ENCODE results near the gene C1QTNF5.
"Not testable (repeated sequence)": the region's sequence is repeated elsewhere in the genome, so short reads cannot be mapped to it uniquely, and the experiment has no call there.

C1QTNF5 gene

DNA sequence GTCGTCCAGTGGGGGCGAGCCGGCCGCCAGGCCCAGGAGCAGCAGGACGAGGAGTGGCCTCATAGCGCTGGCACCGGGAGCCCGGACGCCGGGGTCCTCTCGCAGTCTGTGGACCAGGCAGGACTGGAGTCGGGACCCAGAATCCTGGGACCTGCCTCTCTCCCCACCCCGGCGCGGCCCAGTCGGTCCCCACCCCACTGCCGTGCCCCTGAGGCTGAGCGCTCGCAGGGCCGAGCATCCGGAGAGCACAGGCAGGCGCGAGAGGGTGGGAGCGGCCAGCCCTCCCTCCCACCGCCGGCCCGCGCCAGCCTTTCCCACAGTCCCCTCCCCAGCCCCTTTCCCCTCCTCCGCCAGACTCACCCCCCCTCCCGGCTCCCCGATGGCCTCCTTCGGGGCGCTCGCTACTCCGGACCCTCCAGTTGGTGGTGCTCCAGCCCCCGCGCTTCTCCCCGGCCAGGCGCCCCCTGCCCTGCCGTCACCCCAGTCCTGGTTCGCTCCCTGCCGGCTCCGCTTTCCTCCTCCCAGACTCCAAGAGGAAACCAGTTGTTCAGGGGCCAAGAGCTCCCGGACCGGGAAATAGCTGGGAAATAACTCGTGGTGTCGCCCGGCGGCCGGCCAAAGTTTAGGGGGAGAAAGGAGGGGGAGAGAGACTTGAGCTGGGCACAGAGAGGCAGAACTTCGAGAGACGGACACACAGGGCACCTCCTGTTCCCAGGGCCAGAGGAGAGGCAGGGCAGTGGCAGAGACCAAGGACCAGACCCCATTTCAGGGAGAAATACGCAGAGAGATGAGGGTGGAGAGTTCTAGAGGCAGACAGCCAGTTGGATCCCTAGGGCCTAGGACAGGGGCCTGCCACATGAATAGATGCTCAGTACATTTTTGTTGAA, at the start of gene C1QTNF5:
Gene C1QTNF5 (minus strand): TSS at position 549 of the 887 bp plus-strand sequence. CDS start 486 bp downstream, at position 63.
- peak; percentile 84 for DNase-seq (ENCODE audit: low spot score)

- DNase-seq (ENCODE audit: low spot score): no peak
Measured at GRCh38 chr11:119389611-119390254, 49.0 kb upstream of the C1QTNF5 start.

DNA sequence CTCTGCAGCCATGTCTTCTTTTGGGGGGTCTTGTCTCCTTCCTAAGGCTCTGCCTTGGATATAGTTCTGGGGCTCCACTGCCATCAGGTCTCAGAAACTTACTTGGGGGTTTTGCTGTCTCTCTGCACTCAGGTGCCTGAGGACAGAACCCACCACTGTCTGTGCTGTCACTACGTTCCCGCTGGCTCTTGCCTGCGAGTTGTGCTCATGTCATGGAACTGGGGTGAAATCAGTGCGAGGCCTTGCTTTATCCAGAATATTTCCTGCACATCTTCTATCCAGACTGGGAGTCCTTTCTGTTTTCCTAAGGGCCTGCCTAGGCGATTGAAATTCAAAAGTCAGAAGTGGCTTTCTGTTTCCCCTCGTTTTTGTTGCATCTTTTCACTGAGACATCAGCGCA, 47.4 kb upstream of the C1QTNF5 start:
- no peak for DNase-seq (ENCODE audit: low spot score)

DNA sequence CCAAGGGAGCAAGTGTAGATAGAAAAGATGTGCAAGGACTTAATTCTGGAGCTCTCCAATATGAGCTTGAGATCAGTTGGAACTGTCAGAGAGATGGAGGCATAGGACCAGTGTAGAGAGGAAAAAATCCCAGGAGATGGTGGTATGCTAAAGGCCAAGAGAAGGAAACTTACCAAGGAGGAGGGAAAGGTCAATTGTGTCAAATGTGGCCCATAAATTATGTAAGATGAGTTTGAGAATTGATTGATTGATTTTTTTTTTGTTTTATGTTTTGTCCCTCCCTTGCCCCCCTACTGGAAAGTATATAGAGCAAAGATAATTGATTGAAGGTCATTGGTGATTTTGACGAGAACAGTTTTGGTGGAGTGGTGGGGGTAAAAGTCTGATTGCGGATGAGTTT, 43.6 kb upstream of the C1QTNF5 start:
- no peak for DNase-seq (ENCODE audit: low spot score)

- DNase-seq (ENCODE audit: low spot score): not testable (repeated sequence)
Measured at GRCh38 chr11:119382513-119382912, 41.8 kb upstream of the C1QTNF5 start.

DNA sequence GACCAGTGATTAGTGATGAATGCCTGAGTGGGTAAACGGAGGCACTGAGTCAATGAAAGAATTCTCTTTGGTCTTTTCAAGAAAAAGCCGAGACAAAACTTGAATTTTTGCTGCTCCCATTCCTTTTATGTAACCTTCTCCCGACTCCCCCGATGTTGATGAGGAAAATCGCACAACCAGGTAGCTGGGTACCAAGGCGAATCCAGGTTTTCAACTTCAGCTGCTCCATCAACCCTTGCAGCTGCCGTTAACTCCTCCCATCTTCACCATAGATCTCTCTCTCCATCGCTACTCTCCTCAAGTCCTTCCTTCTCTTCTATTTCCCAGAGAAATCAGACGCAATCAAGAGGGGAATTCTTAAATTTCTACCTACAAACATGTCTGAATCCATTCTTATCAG, 41.4 kb upstream of the C1QTNF5 start:
- DNase-seq (ENCODE audit: low spot score): no peak

GRCh38 chr11:119381181-119381988, 40.7 kb upstream of the C1QTNF5 start, which contains the start of gene USP2:
TSS of gene USP2 (minus strand) at chr11:119381690. CDS start at chr11:119373480, 8,210 bp downstream.
- DNase-seq (ENCODE audit: low spot score): peak; percentile 97

DNA sequence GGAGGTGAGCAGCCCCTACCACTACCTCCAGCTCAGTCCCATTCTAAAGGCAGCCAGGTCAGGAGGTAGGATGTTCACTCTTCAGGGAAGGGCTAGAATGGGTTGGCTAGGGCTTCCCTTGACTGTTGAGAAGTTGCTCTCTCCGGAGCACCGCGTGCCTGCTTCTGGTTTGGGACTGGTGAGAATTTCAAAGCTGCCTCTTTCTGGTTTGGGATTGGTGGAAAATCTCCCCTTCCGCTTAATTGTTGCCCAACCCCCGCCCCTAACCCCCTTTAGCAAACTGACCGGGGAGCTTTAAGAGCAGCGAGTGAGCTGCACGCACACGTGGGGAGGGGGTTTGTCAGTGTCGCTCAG, 40.1 kb upstream of the C1QTNF5 start:
- DNase-seq (ENCODE audit: low spot score): no peak

DNA sequence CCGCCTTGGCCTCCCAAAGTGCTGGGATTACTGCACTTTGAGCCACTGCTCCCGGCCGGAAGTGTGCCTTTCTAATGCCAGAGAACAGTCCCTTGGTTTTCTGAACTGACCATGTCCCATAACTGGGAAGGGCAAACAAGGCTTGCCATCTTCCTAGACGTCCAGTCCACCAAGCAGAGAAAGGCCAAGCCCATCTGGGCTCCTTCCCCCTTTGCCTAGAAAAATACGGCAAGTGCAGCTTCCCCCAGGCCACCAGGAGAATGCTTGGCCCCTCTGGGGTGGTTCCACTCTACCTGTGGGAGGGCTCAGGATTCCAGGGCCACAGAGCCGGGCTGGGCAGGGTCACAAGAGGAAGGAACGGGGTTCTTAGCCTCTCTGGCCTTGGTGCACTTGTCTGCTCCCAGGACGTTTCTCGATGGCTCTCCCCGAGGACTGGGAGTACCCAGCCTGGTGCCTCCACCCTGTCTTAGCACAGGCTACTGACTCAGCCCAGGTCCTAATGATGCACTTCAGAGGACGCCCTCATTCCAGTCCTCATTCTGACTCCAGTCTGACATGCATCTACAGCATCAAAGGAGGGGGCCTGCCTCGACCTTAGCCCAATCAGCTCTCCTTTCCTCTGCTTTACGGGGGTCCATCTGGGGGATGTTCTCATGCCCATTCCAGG, 39.6 kb upstream of the C1QTNF5 start:
- DNase-seq (ENCODE audit: low spot score): no peak

GRCh38 chr11:119378851-119379465, 38.3 kb upstream of the C1QTNF5 start:
- DNase-seq (ENCODE audit: low spot score): no peak

DNA sequence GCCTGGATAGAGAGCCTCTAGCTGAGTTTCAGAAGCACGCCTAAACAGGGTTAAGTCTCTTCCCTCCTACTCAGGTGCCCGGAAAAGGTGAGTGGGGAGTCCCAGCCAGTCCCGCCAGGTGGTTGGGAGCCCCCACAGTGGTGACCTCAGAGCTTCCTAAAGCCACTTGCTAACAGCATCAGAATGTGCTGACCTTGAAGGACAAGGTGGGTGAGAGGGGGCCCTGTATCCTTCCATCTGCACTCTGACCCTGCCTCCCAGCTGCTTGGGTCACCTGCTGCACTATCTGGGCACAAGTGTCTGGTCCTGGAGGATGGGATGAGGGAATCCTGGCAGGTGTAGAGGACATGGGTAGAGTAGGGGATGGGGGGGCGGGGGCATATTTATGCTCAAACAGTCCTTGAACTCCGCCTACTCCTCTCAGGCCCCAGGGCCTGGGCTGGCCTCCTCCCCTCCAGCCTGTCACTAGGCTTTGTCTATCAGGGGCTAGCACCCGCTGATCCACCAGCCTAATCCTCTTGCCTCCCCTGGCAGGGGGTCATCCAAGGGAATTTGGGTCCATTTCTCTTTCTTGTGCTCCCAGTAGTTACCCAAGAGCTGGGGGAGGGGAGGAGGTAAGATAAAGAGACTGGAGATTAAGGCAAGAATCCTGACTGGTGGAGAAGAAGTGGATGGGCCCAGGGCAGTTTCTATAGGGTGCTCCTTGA, 37.4 kb upstream of the C1QTNF5 start:
- DNase-seq (ENCODE audit: low spot score): no peak

DNA sequence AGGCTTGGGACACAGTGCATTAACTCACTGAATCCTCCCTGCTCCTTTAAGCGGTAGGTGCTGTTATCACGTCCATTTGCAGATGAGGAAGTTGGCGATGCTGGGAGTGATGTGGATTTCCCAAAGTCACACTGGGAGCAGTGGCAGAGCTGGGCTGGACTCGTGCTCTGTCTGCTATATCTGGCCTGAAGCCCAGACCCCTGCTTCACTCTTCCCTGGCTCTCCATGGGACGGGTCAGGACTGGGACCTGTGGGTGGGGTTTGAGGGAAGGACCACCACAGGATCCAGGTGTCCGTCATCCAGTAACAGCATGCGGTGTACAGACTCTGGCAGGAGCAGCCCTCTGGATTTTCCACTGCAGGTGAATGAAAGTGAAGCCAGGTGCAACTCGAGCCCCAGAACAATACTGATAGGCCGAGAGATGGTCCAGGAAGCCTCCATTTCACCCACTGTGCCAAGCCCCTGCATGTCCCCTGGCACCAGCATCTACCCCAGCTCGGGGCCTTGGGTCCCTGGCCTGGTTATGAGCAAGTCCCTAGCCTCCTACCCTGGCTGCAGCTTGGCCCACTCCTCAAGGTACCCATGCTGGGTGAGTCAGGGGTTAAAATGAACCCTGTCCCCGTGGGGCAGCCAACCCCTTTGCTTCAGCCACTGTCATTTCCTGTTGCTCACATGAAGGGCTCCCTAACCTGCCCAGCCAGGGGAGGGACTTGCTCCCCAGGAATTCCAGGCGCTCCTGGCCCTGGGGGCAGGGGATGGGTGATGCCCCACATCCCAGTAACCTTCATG, 36.6 kb upstream of the C1QTNF5 start:
- no peak for DNase-seq (ENCODE audit: low spot score)

- peak; percentile 95 for DNase-seq (ENCODE audit: low spot score)
Measured at GRCh38 chr11:119376197-119376847, 35.6 kb upstream of the C1QTNF5 start.

GRCh38 chr11:119375337-119376196, 34.9 kb upstream of the C1QTNF5 start:
- DNase-seq (ENCODE audit: low spot score): peak; percentile 94

DNA sequence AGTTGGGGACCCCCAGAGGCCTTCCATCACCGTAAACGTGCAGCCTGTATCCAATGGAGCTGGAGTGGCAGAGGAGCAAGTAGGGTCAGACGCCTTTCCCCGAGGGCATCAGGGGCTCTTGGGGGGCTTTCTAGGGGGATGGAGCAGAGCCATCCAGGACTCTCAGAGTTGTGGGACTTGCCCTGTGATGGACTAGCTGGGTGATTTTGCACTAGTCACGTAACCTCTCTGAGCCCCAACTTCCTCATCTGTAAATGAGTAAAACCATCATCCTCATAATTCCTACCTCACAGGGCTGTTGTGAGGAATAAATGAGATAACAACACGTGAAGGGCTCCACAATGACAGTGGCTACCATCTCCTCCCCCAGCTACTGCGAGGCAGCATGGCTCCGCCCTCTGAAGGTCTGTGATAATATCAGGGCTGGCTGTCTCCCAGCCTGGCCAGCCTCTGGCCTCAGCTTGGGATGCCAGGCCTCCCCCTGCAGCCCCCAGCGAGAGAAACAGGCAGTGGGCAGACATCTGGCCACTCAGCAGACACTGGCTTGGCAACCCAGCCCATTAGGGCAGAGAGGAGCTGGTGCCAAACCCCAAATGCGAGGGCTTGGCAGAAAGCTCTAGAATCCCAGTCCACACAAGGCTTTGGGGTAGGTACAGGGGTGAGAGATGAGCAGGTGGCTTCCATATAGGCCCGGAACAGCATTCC, 34.1 kb upstream of the C1QTNF5 start:
- peak; percentile 76 for DNase-seq (ENCODE audit: low spot score)

GRCh38 chr11:119373921-119374631, 33.4 kb upstream of the C1QTNF5 start:
- DNase-seq (ENCODE audit: low spot score): peak; percentile 92
